Hypothalamus (tissue), 51 donors: ENCODE data around the gene PRKCA.
A peak's percentile ranks its signal among the peaks of the same experiment; 100 is the strongest.

Source experiments
- DNase-seq, 51 donors: peaks; one replicate each; lab custom pipeline; 2025; lab: John Stamatoyannopoulos, UW

PRKCA gene

GRCh38 chr17:66430846-66431795 is 128.7 kb downstream of the PRKCA start:
- DNase-seq = no peak

DNA sequence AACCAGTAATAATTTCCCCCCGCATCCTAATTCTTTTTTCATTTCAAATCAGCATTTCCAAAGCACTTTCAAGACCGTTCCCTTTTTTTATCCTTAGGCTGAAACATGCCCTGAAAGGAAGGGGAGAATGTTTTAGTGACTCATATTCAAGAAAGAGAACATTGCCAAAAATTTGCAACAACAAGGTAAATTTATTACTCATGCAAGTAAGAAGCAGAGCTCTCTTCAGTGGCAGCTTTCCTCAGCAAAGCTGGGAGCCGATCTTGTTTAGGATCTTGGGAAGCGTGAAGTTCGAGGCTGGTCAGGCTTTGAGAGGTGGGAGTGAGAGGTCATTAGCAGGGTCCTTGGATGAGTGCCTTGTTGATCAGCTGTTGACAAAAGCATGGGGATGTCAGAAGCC is 129.5 kb downstream of the PRKCA start:
- DNase-seq = peak in 1 of 51 donors; percentile 73

- no peak for DNase-seq
These were observed 130.1 kb downstream of the PRKCA start for GRCh38 chr17:66432411-66432957.

- no peak for DNase-seq
These were observed 130.7 kb downstream of the PRKCA start for GRCh38 chr17:66432996-66433551.

- DNase-seq = no peak
These were observed 132.8 kb downstream of the PRKCA start for GRCh38 chr17:66435182-66435581.

- DNase-seq = peak in 1 of 51 donors; percentile 39
These were observed 134.2 kb downstream of the PRKCA start for GRCh38 chr17:66436631-66437030.

GRCh38 chr17:66437476-66438026 is 135.1 kb downstream of the PRKCA start:
- DNase-seq = no peak

DNA sequence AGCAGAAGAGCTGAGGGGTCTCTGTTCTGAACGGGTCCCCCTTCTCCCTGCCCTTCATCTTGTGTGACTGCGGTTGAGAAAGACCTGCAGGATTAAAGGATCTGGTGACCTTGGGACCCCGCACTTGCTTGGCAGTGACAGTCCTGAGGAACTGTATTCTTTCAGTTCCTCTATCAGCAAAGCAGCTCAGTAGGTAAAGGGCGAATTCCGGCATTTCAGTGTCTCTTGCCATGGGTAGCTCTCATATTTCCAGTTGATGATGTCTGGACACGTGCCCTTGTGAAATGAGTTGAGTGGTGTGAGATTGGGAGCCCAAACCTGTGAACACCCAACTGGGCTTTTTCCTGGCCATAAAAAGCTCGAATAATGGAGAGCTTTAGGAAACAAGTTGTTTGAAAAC is 135.7 kb downstream of the PRKCA start:
- no peak for DNase-seq

GRCh38 chr17:66441101-66441661 is 138.8 kb downstream of the PRKCA start:
- peak in 2 of 51 donors; percentile 12 to 17 for DNase-seq

- no peak for DNase-seq
These were observed 140.8 kb downstream of the PRKCA start for GRCh38 chr17:66443166-66443565.

- no peak for DNase-seq
These were observed 141.2 kb downstream of the PRKCA start for GRCh38 chr17:66443606-66444005.

DNA sequence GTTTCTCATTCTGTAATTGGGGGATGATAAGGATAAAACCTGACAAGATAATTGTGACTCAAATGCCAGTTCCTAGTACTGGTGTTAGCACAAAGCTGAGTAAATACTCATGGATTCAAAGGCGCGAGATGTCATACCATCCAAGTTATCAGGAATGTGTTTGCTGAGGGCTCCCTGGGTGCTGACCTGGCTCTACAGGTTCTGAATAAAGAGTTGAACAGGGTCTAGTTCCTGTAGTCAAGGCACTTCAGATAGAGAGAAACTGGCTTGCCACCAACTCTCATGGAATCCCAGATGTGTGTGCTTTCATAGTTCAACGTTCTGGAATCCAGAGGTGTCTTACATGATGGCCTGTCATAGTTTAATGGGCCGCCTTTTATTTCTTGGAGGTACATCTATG is 141.6 kb downstream of the PRKCA start:
- no peak for DNase-seq

- no peak for DNase-seq
These were observed 142.8 kb downstream of the PRKCA start for GRCh38 chr17:66445229-66445628.

GRCh38 chr17:66446419-66446818 is 144.0 kb downstream of the PRKCA start:
- no peak for DNase-seq

GRCh38 chr17:66447159-66447558 is 144.7 kb downstream of the PRKCA start:
- DNase-seq = no peak

DNA sequence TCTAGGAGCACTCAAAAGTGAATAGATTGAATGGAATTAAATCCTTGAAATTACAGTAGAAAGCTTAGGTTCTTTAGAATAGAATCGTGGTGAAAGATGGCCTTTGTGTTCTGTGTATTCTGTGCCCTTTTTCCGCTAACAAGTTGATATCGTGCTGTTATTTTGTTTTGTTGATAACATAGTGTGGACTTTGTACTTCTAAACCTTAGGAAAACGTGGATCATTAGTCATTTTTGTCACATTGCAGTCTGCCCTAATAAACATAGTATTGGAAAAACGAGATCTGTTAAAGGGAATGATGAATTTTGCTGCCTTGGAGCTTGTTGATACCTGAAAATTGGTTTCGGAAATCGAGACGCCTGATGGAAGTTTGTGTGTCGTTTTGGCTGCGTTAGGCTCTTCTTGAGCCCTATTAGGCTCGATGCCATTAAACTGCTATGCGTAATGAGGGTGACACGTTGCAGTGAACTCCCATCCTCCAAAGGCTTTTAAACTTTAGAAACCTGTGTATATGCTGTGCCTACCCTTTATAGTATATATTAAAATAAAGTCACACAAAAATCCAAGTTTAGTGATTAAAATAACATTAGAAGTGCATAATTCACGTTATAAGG is 145.7 kb downstream of the PRKCA start:
- no peak for DNase-seq

DNA sequence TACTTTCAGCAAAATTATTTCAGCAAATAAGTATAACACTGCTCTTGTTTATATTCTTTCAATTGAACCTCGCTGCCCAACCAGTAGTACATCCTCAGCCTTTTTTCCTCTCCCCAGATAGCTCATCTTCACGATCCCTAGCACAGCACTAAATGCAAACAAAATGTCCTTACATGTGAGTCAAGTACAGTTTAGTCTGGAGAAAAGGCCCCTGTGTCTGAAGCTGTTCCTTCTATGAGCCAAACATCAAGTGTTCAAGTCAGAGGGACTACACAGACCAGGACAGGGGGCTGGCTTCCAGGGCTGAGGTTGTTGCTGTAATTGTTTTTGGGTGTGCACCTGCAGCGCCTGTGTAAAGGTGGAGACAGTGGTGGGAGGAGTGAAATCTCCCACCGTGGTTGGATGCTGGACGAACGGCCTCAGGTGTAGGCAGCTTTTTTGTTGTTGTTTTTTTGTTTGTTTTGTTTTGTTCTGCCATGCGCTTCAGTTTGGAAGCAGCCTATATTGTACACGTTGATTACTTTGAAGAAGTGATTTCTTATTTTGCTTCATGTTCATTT is 147.1 kb downstream of the PRKCA start:
- DNase-seq = no peak

GRCh38 chr17:66450008-66450851 is 147.8 kb downstream of the PRKCA start:
- peak in 1 of 51 donors; percentile 36 for DNase-seq

- DNase-seq = no peak
These were observed 148.4 kb downstream of the PRKCA start for GRCh38 chr17:66450852-66451158.
